ENCODE data around the gene HADHA. TPM values are rescaled to one million over a fixed set of nuclear protein-coding genes. Genes with fewer than 3 reads are reported as not detected.
"Not testable (repeated sequence)": the region's sequence is repeated elsewhere in the genome, so short reads cannot be mapped to it uniquely, and the experiment has no call there.

The HADHA gene
- total and polyA plus RNA-seq, 2 donors (not counting 3 experiments of a cell fraction or from before 2014, with no cell fraction given), result 79.4 to 158 TPM

DNA sequence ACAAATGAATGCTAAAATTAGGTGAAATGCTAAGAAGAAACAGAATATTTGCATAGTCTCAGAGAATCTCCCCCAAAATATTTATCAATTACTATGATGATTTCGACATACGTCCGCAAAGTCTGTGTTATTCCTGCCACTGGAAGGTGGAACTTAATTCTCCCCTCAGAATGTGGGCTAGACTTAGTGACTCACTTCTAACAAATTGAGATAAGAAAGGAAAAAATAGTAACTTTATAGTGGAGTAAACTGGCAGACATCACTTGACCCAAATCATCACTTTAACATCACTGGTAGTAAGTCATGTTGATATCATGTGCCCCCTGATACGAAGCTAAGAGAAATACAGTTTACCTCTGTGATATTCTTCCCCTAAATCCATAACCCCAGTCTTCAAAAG, 23.8 kb upstream of the HADHA start:
- H3K79me2 ChIP-seq (ENCODE audit: control insufficient read depth, insufficient read depth, low read length), result no peaks in the 10 kb centered on the region
- intact Hi-C loops (cut with micrococcal nuclease) (no loop called here), dilution Hi-C loops (cut with MboI; ENCODE audit: extremely low pct_ligation_motif_present, low sequenced_read_pairs) (no loop called here)
- no peak overlapping the region for H3K4me3 ChIP-seq (replicated peaks in 1 of 3; ENCODE audit: insufficient read depth in 1 of 3, low read depth in 1 of 3, low read length in 3 of 3)
- no peak overlapping the region for H3K4me2 ChIP-seq (ENCODE audit: insufficient read depth, low read length)
- no peak overlapping the region for H3K27ac ChIP-seq (ENCODE audit: insufficient read depth, low read depth, low read length)
- H3K9me3 ChIP-seq (replicated peaks; ENCODE audit: control insufficient read depth, insufficient read depth, low read length), result no peaks in the 10 kb centered on the region
- no peaks in the 10 kb centered on the region for H4K20me1 ChIP-seq (replicated peaks; ENCODE audit: control insufficient read depth, extremely low read depth, insufficient read depth, low read length)
- H3K9ac ChIP-seq (replicated peaks; ENCODE audit: extremely low read depth, insufficient read depth, low read length), result no peak overlapping the region
- BruUV-seq (replicated peaks), result no TSS peak
- no peak for FAIRE-seq
- ChIA-PET CTCF (interaction anchor here (1.7 kb wide), 1 partner anchor 63 kb away, joined by 4 read pairs; no protein-coding TSS in a partner anchor), POLR2A (no interaction called here)
- TF ChIP-seq POLR2A (IDR thresholded peaks at IDR 0.05; ENCODE audit: low read depth, low read length) (no peak), FOS (IDR thresholded peaks at IDR 0.05; ENCODE audit: borderline replicate concordance, insufficient read depth, low read length) (no peak), EZH2 (IDR thresholded peaks at IDR 0.05; ENCODE audit: borderline replicate concordance, low read depth, low read length, severe bottlenecking) (no peak), MYC (IDR thresholded peaks at IDR 0.05; ENCODE audit: low read depth, low read length) (no peak)
- TF ChIP-seq, protein P1, sequence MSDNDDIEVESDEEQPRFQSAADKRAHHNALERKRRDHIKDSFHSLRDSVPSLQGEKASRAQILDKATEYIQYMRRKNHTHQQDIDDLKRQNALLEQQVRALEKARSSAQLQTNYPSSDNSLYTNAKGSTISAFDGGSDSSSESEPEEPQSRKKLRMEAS (IDR thresholded peaks at IDR 0.05; ENCODE audit: insufficient read depth, insufficient read length), result no peak
- TF ChIP-seq, protein P2, sequence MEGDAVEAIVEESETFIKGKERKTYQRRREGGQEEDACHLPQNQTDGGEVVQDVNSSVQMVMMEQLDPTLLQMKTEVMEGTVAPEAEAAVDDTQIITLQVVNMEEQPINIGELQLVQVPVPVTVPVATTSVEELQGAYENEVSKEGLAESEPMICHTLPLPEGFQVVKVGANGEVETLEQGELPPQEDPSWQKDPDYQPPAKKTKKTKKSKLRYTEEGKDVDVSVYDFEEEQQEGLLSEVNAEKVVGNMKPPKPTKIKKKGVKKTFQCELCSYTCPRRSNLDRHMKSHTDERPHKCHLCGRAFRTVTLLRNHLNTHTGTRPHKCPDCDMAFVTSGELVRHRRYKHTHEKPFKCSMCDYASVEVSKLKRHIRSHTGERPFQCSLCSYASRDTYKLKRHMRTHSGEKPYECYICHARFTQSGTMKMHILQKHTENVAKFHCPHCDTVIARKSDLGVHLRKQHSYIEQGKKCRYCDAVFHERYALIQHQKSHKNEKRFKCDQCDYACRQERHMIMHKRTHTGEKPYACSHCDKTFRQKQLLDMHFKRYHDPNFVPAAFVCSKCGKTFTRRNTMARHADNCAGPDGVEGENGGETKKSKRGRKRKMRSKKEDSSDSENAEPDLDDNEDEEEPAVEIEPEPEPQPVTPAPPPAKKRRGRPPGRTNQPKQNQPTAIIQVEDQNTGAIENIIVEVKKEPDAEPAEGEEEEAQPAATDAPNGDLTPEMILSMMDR (IDR thresholded peaks at IDR 0.05; ENCODE audit: extremely low read depth in 1 of 2, insufficient read depth in 1 of 2, low read depth in 1 of 2, low read length in 2 of 2), result no peak
- H3K4me1 ChIP-seq (ENCODE audit: control insufficient read depth, extremely low read depth, insufficient read depth, low read length), result peaks cover 3% of the 10 kb centered on the region
- peaks cover 0 to 2% of the 10 kb centered on the region in 2 experiments for H3K36me3 ChIP-seq (ENCODE audit: control insufficient read depth in 2 of 2, extremely low read depth in 1 of 2, insufficient read depth in 2 of 2, low read length in 2 of 2)
- no peak for DNase-seq (ENCODE audit: low read depth, low spot score)
- no peaks in the 10 kb centered on the region for H3K9me1 ChIP-seq (replicated peaks; ENCODE audit: control insufficient read depth, extremely low read depth, insufficient read depth, low read length)
- H2AFZ ChIP-seq (ENCODE audit: low read depth, low read length), result no peak overlapping the region
- no peaks in the 10 kb centered on the region for H3K27me3 ChIP-seq (ENCODE audit: control insufficient read depth in 2 of 2, insufficient read depth in 2 of 2, low read length in 2 of 2)

DNA sequence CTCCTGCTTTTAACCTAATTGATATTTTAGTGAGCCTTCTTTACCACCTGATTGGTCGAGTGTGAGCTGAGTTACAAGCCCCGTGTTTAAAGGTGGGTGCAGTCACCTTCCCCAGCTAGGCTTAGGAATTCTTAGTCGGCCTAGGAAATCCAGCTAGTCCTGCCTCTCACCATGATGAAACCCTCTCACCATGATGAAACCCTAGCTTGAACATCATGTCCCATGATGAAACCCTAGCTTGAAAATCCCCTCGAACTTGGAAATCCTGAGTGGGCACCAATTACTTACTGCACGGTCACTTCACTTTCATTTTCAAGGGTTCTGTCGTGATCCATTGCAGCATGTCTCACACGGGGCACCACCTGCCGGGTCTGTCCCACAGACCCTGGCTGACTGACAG, 14.4 kb upstream of the HADHA start:
- H3K27me3 ChIP-seq (ENCODE audit: control insufficient read depth in 2 of 2, insufficient read depth in 2 of 2, low read length in 2 of 2); BruUV-seq (replicated peaks); H3K4me1 ChIP-seq (ENCODE audit: control insufficient read depth, extremely low read depth, insufficient read depth, low read length); H3K27ac ChIP-seq (ENCODE audit: insufficient read depth, low read depth, low read length); DNase-seq (ENCODE audit: low read depth, low spot score); H3K4me2 ChIP-seq (ENCODE audit: insufficient read depth, low read length); H3K79me2 ChIP-seq (ENCODE audit: control insufficient read depth, insufficient read depth, low read length); POLR2A ChIA-PET; FAIRE-seq; H3K9me3 ChIP-seq (replicated peaks; ENCODE audit: control insufficient read depth, insufficient read depth, low read length); H4K20me1 ChIP-seq (replicated peaks; ENCODE audit: control insufficient read depth, extremely low read depth, insufficient read depth, low read length); intact Hi-C loops (cut with micrococcal nuclease); H3K9me1 ChIP-seq (replicated peaks; ENCODE audit: control insufficient read depth, extremely low read depth, insufficient read depth, low read length); H3K4me3 ChIP-seq (replicated peaks in 1 of 3; ENCODE audit: insufficient read depth in 1 of 3, low read depth in 1 of 3, low read length in 3 of 3); dilution Hi-C loops (cut with MboI; ENCODE audit: extremely low pct_ligation_motif_present, low sequenced_read_pairs); H2AFZ ChIP-seq (ENCODE audit: low read depth, low read length); H3K9ac ChIP-seq (replicated peaks; ENCODE audit: extremely low read depth, insufficient read depth, low read length); H3K36me3 ChIP-seq (ENCODE audit: control insufficient read depth in 2 of 2, extremely low read depth in 1 of 2, insufficient read depth in 2 of 2, low read length in 2 of 2): not testable (repeated sequence)
- CTCF ChIA-PET, result interaction anchor here (1.3 to 1.6 kb wide), 2 partner anchors 9 to 29 kb away, joined by 3 to 4 read pairs; no protein-coding TSS in a partner anchor
